CD4-positive, alpha-beta T cell treated with Interleukin-1 beta for 1 hour (primary cell): ENCODE measurements around the gene ACOX1.

ENCODE experiments used
- DNase-seq, 2 donors: peaks; one replicate each; pipeline ENCODE4 v3.0.0-alpha.2; 2020 to 2022

Gene ACOX1

DNA sequence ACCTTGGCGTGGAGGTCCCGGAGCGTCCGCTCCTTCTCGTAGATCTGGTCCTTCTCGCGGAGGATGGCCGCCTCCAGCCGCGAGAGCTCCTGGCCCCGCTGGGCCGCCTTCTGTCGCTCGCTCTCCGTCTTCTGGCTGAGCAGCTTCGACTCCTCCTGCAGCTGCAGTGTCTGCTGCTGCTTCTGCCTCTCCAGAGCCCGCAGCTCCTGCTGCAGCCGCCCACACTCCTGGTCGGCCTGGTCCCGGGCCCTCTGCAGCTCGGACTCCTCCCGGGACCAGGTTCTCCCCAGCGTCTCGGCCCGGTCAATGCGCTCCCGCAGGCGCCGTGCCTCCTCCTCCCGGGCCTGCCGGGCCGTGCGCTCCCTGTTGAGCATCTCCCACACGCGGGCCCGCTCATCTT, 29.2 kb upstream of the ACOX1 start:
- no peak for DNase-seq

DNA sequence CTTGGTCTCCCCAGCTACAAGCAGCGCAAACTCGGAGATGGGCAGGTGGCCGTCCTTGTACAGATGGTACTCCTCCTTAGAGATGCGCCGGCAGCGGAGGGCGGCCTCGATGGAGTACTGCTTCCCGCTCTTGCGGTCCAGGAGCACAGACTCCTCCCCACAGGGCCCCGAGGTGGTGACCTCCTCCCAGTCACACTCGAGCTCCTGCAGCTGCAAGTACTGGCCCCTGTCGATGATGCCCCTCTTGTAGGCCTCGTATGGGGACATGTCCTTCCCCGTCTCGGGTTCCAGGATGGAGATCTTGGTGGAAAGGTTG, 28.8 kb upstream of the ACOX1 start:
- no peak for DNase-seq

DNA sequence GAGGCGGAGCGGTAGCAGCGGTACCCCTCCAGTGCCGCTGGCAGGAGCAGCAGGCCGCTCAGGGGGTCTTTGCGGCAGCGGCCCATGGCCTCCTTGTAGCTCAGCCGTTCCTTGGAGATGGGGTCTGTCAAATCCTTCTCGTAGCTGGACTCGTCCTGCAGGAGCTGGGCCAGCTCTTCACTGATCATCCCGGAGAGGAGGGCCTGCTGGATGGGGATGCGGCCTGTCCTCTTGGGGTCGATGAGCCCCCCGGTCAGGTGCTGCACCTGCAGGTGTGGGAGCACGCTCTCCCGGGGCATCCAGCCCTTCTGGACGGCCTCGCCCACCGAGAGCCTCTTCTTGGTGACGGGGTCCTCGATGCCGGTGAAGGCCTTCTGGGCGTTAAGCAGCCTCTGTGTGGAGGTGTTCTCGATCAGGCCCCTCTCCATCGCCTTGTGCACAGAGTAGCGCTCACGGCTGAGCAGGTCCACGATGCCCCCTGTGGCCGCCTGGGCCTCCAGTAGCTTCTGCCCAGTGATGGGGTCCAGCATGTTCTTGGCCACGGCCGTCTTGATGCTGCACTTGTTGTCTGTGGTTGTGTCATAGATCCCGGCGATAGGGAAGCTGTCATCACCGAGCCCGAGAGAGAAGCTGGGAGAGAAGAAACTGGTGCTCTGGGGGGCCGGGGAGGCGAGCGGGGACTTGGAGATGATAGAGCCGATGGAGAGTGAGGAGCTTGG, 28.3 kb upstream of the ACOX1 start:
- no peak for DNase-seq

GRCh38 chr17:76005263-76006149, 26.5 kb upstream of the ACOX1 start:
- peak; percentile 68 to 79 for DNase-seq

GRCh38 chr17:76004750-76005262, 25.8 kb upstream of the ACOX1 start:
- no peak for DNase-seq

DNA sequence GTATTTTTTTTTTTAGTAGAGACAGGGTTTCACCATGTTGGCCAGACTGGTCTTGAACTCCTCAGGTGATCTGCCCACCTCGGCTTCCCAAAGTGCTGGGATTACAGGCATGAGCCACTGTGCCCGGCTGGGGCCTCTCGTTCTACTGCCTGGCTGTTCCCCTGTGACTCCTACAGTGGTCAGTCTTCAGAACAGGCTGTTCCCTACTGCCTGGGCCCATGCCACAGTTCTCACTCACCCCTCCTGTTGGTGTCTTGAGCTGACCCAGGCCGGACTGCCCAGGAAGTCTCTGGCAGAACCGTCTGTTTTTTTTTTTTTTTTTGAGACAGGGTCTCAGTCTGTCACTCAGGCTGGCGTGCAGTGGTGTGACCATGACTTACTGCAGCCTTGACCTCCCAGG, 24.9 kb upstream of the ACOX1 start:
- DNase-seq = no peak

- DNase-seq = no peak
Measured at GRCh38 chr17:76002100-76002499, 23.1 kb upstream of the ACOX1 start.

- DNase-seq = no peak
Measured at GRCh38 chr17:76000755-76001521, 22.0 kb upstream of the ACOX1 start, which contains the start of gene CDK3. Gene CDK3, plus strand, starts transcription at chr17:76000855. Its CDS starts 571 bp downstream, at chr17:76001426.

DNA sequence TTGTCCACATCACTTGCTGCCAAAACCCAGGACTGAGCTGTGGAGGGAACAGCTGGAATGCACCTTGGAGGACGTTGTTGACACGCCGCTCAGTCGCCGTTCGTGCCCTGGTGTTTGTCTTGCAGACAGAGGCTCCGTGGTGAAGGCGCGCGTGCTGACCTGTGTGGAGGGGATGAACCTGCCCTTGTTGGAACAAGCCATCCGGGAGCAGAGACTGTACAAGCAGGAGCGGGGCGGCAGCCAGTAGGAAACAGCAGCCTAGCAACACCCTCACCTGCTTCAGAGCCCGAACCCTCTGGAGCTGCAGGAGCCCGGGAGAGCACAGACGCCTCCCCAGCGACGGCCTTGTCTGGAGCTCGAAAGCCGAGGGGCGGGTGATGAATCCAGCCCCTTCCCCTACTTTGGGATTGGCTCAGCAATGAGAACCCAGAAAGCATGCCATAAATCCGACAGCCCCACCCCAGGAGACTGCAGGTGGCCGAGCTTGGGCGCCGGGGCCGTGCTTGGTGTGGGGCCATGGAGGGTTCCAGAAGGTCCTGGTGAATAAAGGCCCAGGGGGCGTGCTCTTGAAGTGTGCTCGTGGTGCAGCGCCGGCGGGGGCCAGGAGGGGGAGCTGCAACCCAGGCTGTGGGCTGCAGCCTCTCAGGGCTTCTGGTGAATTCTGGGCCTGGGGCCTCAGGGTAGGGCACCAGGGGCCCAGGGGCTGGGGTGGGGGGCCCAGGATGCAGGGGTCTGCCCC, 21.2 kb upstream of the ACOX1 start:
- peak; percentile 41 to 57 for DNase-seq

GRCh38 chr17:75998327-75998795, 19.4 kb upstream of the ACOX1 start:
- no peak for DNase-seq

GRCh38 chr17:75996665-75997590, 18.0 kb upstream of the ACOX1 start:
- DNase-seq = peak; percentile 38 to 51

DNA sequence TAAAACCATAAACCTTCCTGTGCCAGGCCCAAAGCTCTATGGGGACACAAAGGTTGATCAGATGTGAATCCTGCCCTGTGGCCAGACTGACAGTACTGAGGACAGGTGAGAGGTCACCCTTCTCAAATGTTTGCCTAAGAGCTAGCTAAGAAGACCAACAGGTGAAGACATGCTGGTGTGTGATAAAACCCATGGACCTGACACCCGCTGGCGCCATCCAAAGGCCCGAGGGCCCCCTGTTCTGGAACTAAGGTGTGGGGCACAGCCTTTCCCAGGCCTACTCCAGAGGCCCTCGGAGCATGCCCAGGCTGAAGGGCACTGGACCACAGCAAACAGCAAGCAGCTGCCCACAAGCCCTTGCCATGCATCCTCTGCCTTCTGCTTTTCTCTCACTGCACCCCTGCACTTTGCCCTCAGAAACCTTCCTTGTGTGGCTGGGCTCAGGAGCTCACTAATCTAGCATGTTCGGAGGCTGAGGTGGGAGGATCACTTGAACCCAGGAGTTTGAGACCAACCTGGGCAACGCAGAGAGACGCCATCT, 16.5 kb upstream of the ACOX1 start:
- DNase-seq = no peak

DNA sequence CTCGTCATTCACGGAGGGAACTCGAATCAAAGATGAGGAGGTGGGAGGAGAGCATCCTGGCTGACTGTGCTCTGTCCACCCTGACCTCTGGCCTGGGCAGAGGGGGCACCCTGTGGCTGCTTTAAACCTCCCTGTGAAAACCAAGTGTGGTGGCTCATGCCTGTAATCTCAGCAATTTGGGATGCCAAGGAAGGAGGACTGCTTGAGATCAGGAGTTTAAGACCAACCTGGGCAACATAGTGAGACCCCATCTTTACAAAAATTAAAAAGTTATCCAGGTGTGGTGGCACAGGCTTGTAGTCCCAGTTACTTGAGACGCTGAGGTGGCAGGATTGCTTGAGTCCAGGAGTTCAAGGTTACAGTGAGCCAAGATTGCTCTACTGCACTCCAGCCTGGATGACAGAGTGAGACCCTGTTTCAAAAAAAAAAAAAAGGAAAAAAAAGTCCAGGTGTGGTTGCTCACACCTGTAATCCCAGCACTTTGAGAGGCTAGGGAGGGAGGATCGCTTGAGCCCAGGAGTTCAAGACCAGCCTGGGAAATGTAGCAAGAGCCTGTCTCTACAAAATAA, 15.9 kb upstream of the ACOX1 start:
- no peak for DNase-seq

GRCh38 chr17:75991396-75991795, 12.4 kb upstream of the ACOX1 start:
- no peak for DNase-seq

DNA sequence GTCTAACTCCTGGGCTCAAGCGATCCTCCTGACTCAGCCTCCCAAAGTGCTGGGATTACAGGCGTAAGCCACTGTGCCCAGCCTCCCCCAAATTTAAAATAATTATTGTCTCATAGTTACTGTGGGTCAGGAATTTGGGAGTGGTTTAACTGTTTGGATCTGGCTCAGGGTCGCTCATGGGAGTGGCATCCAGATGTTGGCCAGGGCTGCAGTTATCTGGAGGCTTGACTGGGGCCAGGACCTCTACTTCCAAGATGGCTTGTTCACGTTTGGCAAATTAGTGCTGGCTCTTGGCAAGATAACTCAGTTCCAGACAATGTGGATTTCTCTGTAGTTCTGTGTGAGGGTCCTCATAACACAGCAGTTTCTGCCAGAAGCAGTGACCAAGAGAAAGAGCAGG, 8.1 kb upstream of the ACOX1 start:
- DNase-seq = no peak

DNA sequence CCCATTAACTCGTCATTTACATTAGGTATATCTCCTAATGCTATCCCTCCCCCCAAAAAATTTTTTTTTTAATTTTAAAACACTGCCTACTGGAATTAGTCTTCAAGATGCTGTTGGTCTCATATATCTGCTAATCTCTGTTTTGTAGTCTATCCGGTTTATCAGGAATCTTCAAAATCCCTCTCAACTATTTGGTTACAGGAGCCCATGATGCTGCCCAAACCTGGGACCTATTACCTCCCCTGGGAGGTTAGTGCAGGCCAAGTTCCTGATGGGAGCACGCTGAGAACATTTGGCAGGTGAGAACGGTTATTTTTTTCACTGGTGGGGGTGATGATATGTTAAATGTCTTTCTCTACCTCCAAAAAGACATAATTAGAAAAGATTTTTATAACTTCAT, 7.0 kb upstream of the ACOX1 start:
- no peak for DNase-seq

- no peak for DNase-seq
Measured at GRCh38 chr17:75983501-75984181, 4.7 kb upstream of the ACOX1 start.

GRCh38 chr17:75981019-75981615, 2.2 kb upstream of the ACOX1 start:
- no peak for DNase-seq

DNA sequence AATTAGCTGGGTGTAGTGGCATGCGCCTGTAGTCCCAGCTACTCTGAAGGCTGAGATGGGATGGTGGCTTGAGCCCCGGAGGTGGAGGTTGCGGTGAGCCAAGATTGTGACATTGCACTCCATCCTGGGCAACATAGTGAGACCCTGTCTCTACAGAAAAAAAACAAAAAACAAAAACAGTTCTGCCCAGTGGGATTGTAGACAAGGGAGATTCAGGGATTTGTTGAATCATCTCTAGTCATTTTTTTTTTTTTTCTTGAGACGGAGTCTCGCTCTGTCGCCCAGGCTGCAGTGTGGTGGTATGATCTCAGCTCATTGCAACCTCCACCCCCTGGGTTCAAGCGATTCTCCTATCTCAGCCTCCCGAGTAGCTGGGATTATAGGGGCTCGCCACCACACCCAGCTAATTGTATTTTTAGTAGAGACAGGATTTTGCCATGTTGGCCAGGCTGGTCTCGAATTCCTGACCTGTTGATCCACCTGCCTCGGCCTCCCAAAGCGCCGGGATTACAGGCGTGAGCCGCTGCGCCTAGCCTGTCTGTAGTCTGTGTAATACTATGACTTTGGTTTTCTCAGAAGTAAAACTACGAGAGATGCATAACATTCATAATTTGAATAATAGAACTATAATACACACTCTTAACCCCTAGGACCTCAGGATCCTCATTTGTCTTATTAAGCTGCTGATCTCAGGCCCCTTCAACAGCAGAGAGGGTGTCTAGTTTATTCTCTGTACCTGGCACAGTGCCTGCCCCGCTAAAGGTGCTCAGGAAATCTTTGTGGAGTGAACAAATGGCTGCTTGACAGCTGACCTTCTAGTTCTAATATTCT, 1.4 kb upstream of the ACOX1 start:
- DNase-seq = no peak
